Measurements from ENCODE around the gene VKORC1L1.

GRCh38 chr7:65972976-65973375 lies 100.1 kb downstream of the VKORC1L1 start:
- no peak for TF ChIP-seq CTCF (IDR thresholded peaks at IDR 0.05)
- no peak for TF ChIP-seq POLR2AphosphoS5 (IDR thresholded peaks at IDR 0.05)
- TF ChIP-seq EP300 (IDR thresholded peaks at IDR 0.05; ENCODE audit: low read depth), result no peak
- TF ChIP-seq POLR2A (IDR thresholded peaks at IDR 0.05), result no peak
